HG03095 (cell line): ENCODE results near the gene COX6A2.

Experiments
- ATAC-seq: cut with Tn5 transposase; IDR thresholded peaks from one replicate; pipeline ENCODE4 v1.9.1; 2021; ENCODE audit warnings: moderate library complexity; ENCODE audit not compliant: unreplicated experiment

Gene COX6A2

GRCh38 chr16:31428279-31428597 is at the start of gene COX6A2:
TSS of gene COX6A2 (minus strand) at chr16:31428360. CDS start at chr16:31428325, 35 bp downstream.
- ATAC-seq, result no peak

GRCh38 chr16:31477220-31478216 is 49.4 kb upstream of the COX6A2 start:
- peak; percentile 22 for ATAC-seq

GRCh38 chr16:31476303-31477219 is 48.4 kb upstream of the COX6A2 start:
- ATAC-seq, result peak; percentile 52

GRCh38 chr16:31475946-31476302 is 47.8 kb upstream of the COX6A2 start:
- ATAC-seq, result no peak

GRCh38 chr16:31474773-31475738 is 46.9 kb upstream of the COX6A2 start:
- no peak for ATAC-seq

- ATAC-seq, result no peak
Measured at GRCh38 chr16:31474173-31474714, 46.1 kb upstream of the COX6A2 start.

GRCh38 chr16:31473264-31473984 is 45.3 kb upstream of the COX6A2 start:
- no peak for ATAC-seq

GRCh38 chr16:31472709-31473203 is 44.6 kb upstream of the COX6A2 start:
- ATAC-seq, result no peak

GRCh38 chr16:31471875-31472708 is 43.9 kb upstream of the COX6A2 start, which contains the start of gene TGFB1I1:
TSS of gene TGFB1I1 (plus strand) at chr16:31472152. CDS start at chr16:31472189, 37 bp downstream.
- no peak for ATAC-seq

GRCh38 chr16:31471241-31471874 is 43.2 kb upstream of the COX6A2 start:
- ATAC-seq, result no peak

GRCh38 chr16:31470615-31471014 is 42.5 kb upstream of the COX6A2 start:
- no peak for ATAC-seq

GRCh38 chr16:31467858-31468257 is 39.7 kb upstream of the COX6A2 start:
- no peak for ATAC-seq

- ATAC-seq, result no peak
Measured at GRCh38 chr16:31467151-31467773, 39.1 kb upstream of the COX6A2 start.

- no peak for ATAC-seq
Measured at GRCh38 chr16:31466381-31466841, 38.3 kb upstream of the COX6A2 start.

- ATAC-seq, result no peak
Measured at GRCh38 chr16:31465788-31466370, 37.7 kb upstream of the COX6A2 start.

- no peak for ATAC-seq
Measured at GRCh38 chr16:31464781-31465260, 36.7 kb upstream of the COX6A2 start.

- no peak for ATAC-seq
Measured at GRCh38 chr16:31464348-31464769, 36.2 kb upstream of the COX6A2 start.
